ENCODE measurements around the gene PTP4A1.

PTP4A1 gene

DNA sequence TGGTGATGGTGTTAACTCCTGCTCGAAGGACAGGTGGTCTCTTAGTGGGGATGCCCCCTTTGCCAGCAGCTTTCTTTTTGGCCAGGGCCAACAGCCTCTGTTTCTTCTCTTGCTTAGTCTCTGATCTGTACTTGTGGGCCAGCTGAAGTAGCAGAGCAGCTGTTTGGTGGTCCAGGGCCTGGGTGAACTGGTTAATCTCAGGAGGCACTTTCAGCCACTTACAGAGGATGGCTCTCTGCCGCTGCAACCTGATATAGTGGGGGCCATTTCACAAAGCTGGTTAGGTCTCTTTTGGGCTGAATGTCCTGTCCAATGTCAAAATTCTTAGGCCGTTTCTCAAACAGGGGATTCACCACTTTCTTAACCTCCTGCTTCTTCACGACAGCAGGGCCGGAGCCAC, 23.2 kb upstream of the PTP4A1 start:
- Histone ChIP-seq H4K20me1 (ENCODE audit: insufficient read depth, low read length) (no peaks in the 10 kb centered on the region), H3K4me1 (ENCODE audit: insufficient read depth, low read length) (no peaks in the 10 kb centered on the region), H2AFZ (ENCODE audit: low read depth, low read length) (no peak overlapping the region), H3K27me3 (ENCODE audit: insufficient read depth, low read length, poor library complexity) (no peaks in the 10 kb centered on the region), H3K4me2 (ENCODE audit: insufficient read depth, low read length) (no peak overlapping the region), H3K4me3 (ENCODE audit: low read depth in 1 of 2, low read length in 2 of 2) (no peak overlapping the region), H3K36me3 (ENCODE audit: insufficient read depth, low read length) (no peaks in the 10 kb centered on the region), H3K9ac (ENCODE audit: low read depth, low read length) (no peak overlapping the region), H3K27ac (ENCODE audit: low read length) (no peak overlapping the region), H3K9me3 (ENCODE audit: insufficient read depth, low read length, severe bottlenecking) (no peaks in the 10 kb centered on the region), H3K79me2 (ENCODE audit: insufficient read depth, low read length) (no peaks in the 10 kb centered on the region)
- DNase-seq (no peak), ATAC-seq (ENCODE audit: insufficient read depth, low read depth) (no peak)
- TF ChIP-seq, protein P1, sequence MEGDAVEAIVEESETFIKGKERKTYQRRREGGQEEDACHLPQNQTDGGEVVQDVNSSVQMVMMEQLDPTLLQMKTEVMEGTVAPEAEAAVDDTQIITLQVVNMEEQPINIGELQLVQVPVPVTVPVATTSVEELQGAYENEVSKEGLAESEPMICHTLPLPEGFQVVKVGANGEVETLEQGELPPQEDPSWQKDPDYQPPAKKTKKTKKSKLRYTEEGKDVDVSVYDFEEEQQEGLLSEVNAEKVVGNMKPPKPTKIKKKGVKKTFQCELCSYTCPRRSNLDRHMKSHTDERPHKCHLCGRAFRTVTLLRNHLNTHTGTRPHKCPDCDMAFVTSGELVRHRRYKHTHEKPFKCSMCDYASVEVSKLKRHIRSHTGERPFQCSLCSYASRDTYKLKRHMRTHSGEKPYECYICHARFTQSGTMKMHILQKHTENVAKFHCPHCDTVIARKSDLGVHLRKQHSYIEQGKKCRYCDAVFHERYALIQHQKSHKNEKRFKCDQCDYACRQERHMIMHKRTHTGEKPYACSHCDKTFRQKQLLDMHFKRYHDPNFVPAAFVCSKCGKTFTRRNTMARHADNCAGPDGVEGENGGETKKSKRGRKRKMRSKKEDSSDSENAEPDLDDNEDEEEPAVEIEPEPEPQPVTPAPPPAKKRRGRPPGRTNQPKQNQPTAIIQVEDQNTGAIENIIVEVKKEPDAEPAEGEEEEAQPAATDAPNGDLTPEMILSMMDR (IDR thresholded peaks at IDR 0.05; ENCODE audit: borderline replicate concordance, extremely low read depth, low read length, poor library complexity, severe bottlenecking), result no peak
- no peak for TF ChIP-seq EZH2 (IDR thresholded peaks at IDR 0.05; ENCODE audit: borderline replicate concordance, low read depth, low read length, severe bottlenecking)

DNA sequence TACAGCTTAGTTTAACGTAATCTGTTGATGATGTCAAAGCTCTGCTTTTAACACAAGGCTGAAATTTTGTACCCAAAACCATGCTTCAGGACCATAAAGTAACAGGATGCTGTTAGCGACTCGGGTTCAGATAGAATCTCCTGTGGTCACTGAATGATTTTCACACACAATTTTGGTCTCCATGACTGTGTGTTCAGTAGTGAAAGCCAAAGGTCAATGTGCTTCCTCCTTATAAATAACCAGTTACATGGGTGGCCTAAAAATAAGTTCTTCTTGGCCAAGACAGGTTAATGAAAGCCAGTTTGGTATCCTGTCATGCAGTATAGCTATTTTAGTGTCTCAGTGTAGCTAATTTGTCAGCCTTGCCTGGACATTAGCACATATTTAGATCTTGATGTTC, 19.1 kb upstream of the PTP4A1 start:
- ATAC-seq (ENCODE audit: insufficient read depth, low read depth) (no peak), DNase-seq (no peak)
- Histone ChIP-seq H3K9me3 (ENCODE audit: insufficient read depth, low read length, severe bottlenecking) (no peaks in the 10 kb centered on the region), H3K4me2 (ENCODE audit: insufficient read depth, low read length) (no peak overlapping the region), H3K4me1 (ENCODE audit: insufficient read depth, low read length) (no peaks in the 10 kb centered on the region), H2AFZ (ENCODE audit: low read depth, low read length) (no peak overlapping the region), H3K79me2 (ENCODE audit: insufficient read depth, low read length) (no peaks in the 10 kb centered on the region), H3K4me3 (ENCODE audit: low read depth in 1 of 2, low read length in 2 of 2) (no peak overlapping the region), H3K27me3 (ENCODE audit: insufficient read depth, low read length, poor library complexity) (no peaks in the 10 kb centered on the region), H3K27ac (ENCODE audit: low read length) (no peak overlapping the region), H3K9ac (ENCODE audit: low read depth, low read length) (no peak overlapping the region), H3K36me3 (ENCODE audit: insufficient read depth, low read length) (no peaks in the 10 kb centered on the region), H4K20me1 (ENCODE audit: insufficient read depth, low read length) (no peaks in the 10 kb centered on the region)
- TF ChIP-seq, protein P1 (IDR thresholded peaks at IDR 0.05; ENCODE audit: borderline replicate concordance, extremely low read depth, low read length, poor library complexity, severe bottlenecking), result no peak
- TF ChIP-seq EZH2 (IDR thresholded peaks at IDR 0.05; ENCODE audit: borderline replicate concordance, low read depth, low read length, severe bottlenecking), result no peak

DNA sequence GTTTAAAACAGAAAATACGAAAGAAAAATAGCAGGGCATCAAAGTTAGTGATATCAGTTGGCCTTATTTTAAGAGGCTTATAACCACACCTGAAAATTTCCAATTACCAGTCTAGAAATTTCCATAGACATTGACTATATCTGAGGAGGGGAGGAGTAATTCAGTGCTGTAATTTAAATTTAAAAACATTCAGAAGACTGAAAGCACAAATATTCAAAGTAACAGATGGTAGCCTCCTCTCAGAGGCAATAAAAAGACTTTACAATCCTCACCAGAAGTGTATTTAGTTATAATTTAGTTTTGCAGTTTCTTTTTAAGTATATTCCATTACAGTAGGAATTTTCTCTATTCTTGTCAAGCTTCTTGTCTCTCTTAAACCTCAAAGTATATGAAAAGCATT, 18.4 kb upstream of the PTP4A1 start:
- ATAC-seq (ENCODE audit: insufficient read depth, low read depth), result no peak
- Histone ChIP-seq H3K4me1 (ENCODE audit: insufficient read depth, low read length) (no peaks in the 10 kb centered on the region), H4K20me1 (ENCODE audit: insufficient read depth, low read length) (no peaks in the 10 kb centered on the region), H3K36me3 (ENCODE audit: insufficient read depth, low read length) (no peaks in the 10 kb centered on the region), H3K27me3 (ENCODE audit: insufficient read depth, low read length, poor library complexity) (no peaks in the 10 kb centered on the region), H3K27ac (ENCODE audit: low read length) (no peak overlapping the region), H3K79me2 (ENCODE audit: insufficient read depth, low read length) (no peaks in the 10 kb centered on the region), H3K9ac (ENCODE audit: low read depth, low read length) (no peak overlapping the region), H2AFZ (ENCODE audit: low read depth, low read length) (no peak overlapping the region), H3K4me2 (ENCODE audit: insufficient read depth, low read length) (no peak overlapping the region), H3K9me3 (ENCODE audit: insufficient read depth, low read length, severe bottlenecking) (no peaks in the 10 kb centered on the region), H3K4me3 (ENCODE audit: low read depth in 1 of 2, low read length in 2 of 2) (no peak overlapping the region)
- no peak for DNase-seq
- TF ChIP-seq EZH2 (IDR thresholded peaks at IDR 0.05; ENCODE audit: borderline replicate concordance, low read depth, low read length, severe bottlenecking), result no peak
- TF ChIP-seq, protein P1 (IDR thresholded peaks at IDR 0.05; ENCODE audit: borderline replicate concordance, extremely low read depth, low read length, poor library complexity, severe bottlenecking), result no peak

DNA sequence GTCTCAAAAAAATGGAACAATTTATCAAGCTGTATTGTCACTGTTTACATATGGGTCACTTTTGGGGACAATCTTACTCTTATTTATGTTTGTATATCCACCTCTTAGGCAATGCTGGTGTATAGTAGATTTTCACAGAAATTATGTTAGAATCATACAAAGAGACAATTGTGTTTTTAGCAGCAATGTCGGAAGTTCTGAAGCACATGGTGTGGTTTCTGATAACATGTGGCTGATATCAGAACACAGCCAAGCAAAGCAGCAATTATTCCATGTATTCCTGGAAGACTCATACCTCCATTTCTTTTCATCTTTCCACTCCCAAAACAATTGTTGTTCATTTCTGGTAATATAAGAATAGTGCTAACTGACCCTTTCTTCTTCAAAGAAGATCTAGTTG, 17.5 kb upstream of the PTP4A1 start:
- Histone ChIP-seq H3K27ac (ENCODE audit: low read length) (no peak overlapping the region), H3K4me2 (ENCODE audit: insufficient read depth, low read length) (no peak overlapping the region), H3K9me3 (ENCODE audit: insufficient read depth, low read length, severe bottlenecking) (no peaks in the 10 kb centered on the region), H3K9ac (ENCODE audit: low read depth, low read length) (no peak overlapping the region), H2AFZ (ENCODE audit: low read depth, low read length) (no peak overlapping the region), H3K79me2 (ENCODE audit: insufficient read depth, low read length) (no peaks in the 10 kb centered on the region), H3K27me3 (ENCODE audit: insufficient read depth, low read length, poor library complexity) (no peaks in the 10 kb centered on the region), H3K4me1 (ENCODE audit: insufficient read depth, low read length) (no peaks in the 10 kb centered on the region), H3K36me3 (ENCODE audit: insufficient read depth, low read length) (no peaks in the 10 kb centered on the region), H3K4me3 (ENCODE audit: low read depth in 1 of 2, low read length in 2 of 2) (no peak overlapping the region), H4K20me1 (ENCODE audit: insufficient read depth, low read length) (no peaks in the 10 kb centered on the region)
- TF ChIP-seq, protein P1 (IDR thresholded peaks at IDR 0.05; ENCODE audit: borderline replicate concordance, extremely low read depth, low read length, poor library complexity, severe bottlenecking), result no peak
- no peak for TF ChIP-seq EZH2 (IDR thresholded peaks at IDR 0.05; ENCODE audit: borderline replicate concordance, low read depth, low read length, severe bottlenecking)
- ATAC-seq (ENCODE audit: insufficient read depth, low read depth), result no peak
- no peak for DNase-seq

Data from DND-41 (cell line).